ENCODE measurements around the gene EMX1.

EMX1 gene

GRCh38 chr2:72937356-72937669, 20.0 kb downstream of the EMX1 start:
- no peak for DNase-seq (ENCODE audit: low read depth)
- TF ChIP-seq CTCF (conservative IDR thresholded peaks at IDR 0.05; ENCODE audit: low read depth, low read length) = no peak
- H3K4me3 ChIP-seq (ENCODE audit: low read depth, low read length) = no peak overlapping the region

- TF ChIP-seq CTCF (conservative IDR thresholded peaks at IDR 0.05; ENCODE audit: low read depth, low read length) = no peak
- DNase-seq (ENCODE audit: low read depth) = no peak
- H3K4me3 ChIP-seq (ENCODE audit: low read depth, low read length) = no peak overlapping the region
Measured at GRCh38 chr2:72938455-72938854, 21.1 kb downstream of the EMX1 start.

- H3K4me3 ChIP-seq (ENCODE audit: low read depth, low read length) = no peak overlapping the region
- DNase-seq (ENCODE audit: low read depth) = no peak
- no peak for TF ChIP-seq CTCF (conservative IDR thresholded peaks at IDR 0.05; ENCODE audit: low read depth, low read length)
Measured at GRCh38 chr2:72940361-72940760, 23.0 kb downstream of the EMX1 start.

DNA sequence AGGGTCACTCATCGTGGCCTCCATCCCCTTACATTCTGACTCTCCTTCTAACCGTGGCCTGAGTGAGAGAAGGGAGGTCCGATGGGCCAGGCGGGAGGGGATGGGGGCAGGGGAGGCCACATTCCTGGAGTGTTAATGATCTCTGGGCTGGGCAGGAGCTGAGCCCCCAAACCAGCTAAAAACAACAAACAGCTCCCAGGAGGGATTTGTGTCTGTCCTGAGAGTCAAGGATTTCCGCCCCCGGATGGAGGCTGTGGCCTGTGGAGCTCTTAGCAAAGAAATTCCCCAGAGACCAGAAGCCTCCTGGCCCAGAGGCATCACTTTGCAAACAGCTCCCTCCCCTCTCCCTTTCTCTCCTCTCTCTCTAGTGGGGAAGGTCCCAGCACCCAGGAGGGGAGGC, 23.5 kb downstream of the EMX1 start:
- peak; percentile 70 for DNase-seq (ENCODE audit: low read depth)
- H3K4me3 ChIP-seq (ENCODE audit: low read depth, low read length) = no peak overlapping the region
- no peak for TF ChIP-seq CTCF (conservative IDR thresholded peaks at IDR 0.05; ENCODE audit: low read depth, low read length)

GRCh38 chr2:72942293-72942692, 25.0 kb downstream of the EMX1 start:
- TF ChIP-seq CTCF (conservative IDR thresholded peaks at IDR 0.05; ENCODE audit: low read depth, low read length) = no peak
- no peak overlapping the region for H3K4me3 ChIP-seq (ENCODE audit: low read depth, low read length)
- no peak for DNase-seq (ENCODE audit: low read depth)

GRCh38 chr2:72942881-72943418, 25.6 kb downstream of the EMX1 start:
- TF ChIP-seq CTCF (conservative IDR thresholded peaks at IDR 0.05; ENCODE audit: low read depth, low read length) = no peak
- DNase-seq (ENCODE audit: low read depth) = no peak
- H3K4me3 ChIP-seq (ENCODE audit: low read depth, low read length) = no peak overlapping the region

DNA sequence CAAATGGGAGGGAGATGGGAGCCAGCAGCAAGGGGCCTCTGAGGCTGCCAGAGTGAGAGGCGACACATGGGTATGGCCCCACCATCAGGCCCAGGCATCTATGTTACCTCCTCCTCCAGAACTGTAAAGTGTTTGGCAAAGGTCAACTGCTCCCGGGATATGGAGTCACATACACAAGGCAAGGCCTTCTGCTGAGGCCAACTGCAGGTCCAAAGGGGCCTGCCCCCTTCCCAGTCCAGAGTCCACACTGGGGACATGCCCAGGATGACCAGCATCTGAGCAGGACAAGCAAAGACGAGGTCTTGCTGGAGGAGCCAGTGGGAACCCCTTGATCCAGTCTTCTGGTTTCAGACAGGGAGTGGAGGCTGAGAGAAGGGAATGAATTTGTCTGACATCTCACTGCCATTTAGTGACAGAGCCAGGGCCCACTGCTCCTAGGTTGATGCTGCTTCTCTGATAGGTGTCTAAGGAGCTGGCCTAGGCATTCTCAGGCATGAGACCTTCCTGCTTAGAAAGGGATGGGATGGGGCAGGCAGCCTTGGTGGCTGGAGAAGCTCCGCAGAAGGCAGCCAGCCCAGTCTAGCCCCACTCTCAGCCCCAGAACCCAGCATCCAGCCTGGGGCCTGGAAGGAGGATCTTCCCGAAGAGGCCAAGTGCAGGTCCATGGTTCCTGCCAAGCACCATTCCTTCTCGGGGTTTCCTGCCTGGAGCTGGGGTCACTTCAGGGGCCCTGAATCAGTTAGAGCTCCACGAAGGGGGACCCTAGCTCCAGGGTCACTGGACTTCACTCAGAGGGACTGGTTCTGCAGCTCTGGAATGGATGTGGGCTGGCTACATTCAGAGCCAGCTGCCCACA, 26.4 kb downstream of the EMX1 start:
- H3K4me3 ChIP-seq (ENCODE audit: low read depth, low read length) = no peak overlapping the region
- no peak for TF ChIP-seq CTCF (conservative IDR thresholded peaks at IDR 0.05; ENCODE audit: low read depth, low read length)
- no peak for DNase-seq (ENCODE audit: low read depth)

All from choroid plexus epithelial cell (primary cell).